Midbrain (tissue), 1 donor: ENCODE results near the gene CLASRP.
"Not testable (repeated sequence)": the region's sequence is repeated elsewhere in the genome, so short reads cannot be mapped to it uniquely, and the experiment has no call there.

Experiments
- DNase-seq: peaks from one replicate; lab custom pipeline; 2025; lab: John Stamatoyannopoulos, UW

CLASRP gene

DNA sequence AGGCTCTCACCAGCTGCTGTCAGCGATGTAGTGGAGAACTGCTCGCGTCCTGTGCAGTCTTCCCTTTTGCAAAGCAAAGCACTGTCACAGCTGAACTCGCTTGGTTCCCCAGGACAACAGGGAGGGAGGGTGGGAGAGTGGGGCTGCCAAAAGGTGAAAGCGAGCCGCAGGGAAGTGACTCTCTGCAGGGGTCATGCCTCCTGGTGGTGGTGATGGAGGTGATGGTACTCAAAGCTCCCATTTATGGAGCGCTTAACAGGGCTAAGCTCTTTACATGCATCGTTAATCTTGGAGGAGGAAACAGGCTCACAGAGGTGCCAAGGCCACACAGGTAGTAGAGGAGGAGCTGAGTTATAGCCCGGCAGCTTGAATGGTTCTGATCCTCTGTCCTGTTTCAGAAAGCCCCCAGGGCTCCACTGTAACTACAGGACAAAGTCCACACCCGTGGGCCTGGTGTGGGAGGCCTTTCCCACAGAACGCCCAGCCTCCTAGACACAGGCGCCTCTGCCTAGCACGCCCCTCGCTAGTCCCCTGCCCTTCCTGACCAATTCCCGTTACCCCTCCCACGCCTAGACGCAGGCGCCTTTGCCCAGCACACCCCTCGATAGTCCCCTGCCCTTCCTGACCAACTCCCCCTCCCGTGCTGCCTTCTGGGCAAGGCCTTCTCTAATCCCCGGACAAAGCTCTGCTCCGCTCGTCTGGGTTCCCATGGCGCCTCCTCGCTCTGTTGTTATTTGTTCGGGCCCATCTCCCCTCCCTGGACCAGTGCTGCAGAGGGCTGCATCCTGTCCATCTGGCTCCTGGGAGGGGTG lies 64.9 kb downstream of the CLASRP start:
- DNase-seq = no peak

DNA sequence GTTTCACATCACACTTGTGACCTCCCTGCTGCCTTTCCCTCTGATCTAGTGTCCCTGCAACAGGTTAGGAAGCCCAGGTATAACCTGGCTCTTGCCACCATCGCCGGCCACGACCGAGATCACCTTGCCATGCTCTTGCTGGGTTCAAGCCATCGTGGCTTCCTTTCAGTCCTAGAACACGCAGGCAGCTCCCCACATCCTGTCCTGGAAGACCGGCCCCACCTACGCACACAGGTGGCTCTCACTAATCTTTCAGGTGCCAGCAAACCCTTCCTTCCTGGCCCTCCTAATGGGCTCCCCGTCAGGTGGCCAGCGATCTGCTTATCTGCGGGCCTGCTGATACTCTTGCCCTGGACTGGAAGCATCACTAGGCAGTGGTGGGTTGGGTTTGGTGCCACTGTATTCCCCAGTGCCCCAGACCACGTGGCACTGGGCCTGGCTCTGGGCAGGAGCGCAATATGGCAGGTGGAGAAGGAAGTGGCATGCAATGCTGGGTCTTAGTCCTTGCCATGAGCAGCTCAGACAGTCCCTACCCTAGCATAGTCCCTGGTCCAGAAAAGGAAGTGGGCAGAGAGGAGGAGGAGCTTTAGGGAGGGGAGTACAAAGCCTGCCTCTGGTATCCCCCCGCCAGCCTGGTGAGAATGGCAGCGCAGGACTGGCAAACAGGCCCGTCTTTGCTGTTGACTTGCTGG lies 66.0 kb downstream of the CLASRP start:
- DNase-seq = no peak

DNA sequence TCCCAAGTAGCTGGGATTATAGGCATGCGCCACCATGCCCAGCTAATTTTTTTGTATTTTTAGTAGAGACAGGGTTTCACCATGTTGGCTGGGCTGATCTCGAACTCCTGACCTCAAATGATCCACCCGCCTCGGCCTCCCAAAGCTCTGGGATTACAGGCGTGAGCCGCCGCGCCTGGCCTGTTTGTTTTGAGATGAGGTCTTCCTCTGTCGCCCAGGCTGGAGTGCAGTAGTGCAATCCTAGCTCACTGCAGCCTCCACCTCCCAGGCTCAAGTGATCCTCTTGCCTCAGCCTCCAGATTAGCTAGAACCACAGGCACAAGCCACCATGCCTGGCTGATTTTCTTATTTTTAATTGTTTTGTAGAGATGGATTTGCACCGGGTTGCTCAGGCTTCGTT lies 67.5 kb downstream of the CLASRP start:
- not testable (repeated sequence) for DNase-seq

DNA sequence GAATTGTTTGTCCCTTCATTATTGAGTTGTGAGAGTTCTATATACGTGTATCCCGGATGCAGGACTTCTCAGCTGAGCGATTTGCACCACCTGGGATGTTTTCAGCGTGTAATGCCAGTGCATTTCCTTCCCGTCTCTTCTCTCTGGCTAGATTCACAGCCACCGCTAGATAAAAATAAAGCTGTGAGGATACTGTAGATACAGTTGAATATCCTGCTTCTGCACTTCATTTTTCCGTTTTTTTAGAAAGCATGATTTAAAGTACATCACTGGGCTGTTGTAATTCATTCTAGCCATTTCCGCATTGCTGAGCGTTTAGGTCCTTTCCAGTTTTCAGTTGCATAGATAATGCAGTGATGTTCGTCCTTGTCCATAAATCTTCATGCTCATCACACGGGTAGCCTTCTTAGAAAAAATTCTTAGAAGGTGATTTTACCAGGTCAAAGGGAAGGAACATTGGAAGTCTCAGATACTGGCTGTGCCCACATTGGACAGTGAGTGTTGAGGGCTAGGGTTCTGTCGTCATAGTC lies 68.8 kb downstream of the CLASRP start:
- no peak for DNase-seq

DNA sequence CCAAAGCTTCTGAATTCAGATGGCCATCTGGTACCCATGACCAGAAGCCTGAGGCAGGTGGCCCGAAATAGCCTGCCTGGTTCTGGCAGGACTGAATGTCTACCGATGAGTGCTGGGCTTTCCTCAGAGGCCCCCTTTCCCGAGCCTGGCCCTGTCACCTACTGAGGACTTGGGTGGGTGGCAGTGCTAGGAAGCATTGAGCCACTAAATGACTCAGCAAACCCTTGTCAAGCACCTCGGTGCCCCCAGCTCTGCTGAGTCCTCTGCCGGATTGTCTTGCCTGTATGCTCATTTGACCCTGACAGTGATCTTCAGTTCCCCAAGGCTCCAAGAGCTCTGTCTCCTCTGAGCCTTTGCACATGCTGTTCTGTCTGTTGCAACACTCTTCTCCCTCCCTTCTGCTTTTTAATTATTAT lies 72.0 kb downstream of the CLASRP start:
- DNase-seq = no peak

DNA sequence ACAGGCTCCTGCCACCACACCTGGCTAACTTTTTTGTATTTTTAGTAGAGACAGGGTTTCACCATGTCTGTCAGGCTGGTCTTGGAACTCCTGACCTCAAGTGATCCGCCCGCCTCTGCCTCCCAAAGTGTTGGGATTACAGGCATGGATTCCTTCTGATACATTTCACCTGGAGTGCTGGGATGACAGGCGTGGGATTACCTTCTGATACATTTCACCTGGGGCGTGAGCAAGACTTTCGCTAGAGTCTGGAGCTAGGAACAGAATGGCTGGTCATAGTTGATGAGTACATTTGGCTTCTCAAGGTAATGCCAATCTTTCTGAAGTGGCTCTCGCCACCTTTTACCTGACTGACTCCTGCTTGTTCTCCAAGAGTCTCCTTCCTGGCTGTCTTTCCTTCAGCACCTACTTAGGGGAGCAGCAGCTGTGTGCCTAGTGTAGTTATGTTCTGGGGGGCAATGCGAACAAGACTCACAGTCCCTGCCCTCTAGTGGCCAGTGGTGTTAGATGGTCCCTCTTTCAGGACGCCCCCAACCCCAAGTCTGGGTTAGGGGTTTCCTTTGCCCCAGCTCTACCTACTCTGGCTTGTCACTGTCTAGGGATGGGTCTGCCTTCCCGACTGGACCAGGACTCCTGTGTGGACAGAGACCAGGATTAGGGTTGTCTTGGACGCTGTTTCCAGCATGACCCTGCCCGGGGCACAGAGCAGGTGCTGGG lies 73.4 kb downstream of the CLASRP start:
- no peak for DNase-seq

DNA sequence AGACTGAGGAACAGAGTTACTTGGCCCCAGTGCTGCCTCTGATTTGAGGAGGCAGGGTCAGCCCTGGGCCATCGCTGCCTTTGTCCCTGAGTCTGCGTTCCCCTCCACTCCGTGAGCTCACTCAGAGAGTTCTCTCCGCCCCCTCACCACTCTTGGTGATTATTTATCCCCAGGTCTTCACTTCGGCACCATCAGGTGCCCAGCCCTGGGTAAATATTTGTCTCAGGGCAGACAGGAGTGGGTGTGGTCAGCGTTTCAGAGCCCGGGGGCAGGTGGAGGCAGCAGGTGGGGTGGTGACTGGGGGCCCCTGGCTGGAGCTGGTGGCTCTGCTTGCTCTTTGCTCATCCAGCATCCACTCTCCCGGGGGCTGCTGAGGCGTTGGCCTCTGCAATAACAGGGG lies 74.8 kb downstream of the CLASRP start:
- DNase-seq = no peak

DNA sequence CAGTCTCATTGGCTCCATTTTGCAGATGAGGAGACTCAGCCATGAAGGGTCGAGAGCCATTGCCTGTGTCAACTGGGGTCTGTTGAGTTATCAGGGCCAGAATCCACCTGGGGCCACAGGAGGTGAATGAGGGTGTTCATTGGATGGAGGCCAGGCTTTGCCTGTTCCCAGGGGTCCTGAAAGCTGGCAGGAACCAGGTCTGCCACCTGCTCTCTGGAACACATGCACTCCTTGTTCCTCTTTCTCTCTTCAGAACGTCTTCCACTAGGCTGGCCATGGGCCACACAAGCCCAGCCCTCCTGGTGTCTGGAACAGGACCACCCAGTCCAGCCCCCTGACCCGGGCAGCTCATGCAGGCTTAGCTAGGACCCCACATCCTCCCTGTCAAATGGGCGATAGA lies 75.3 kb downstream of the CLASRP start:
- DNase-seq = no peak

DNA sequence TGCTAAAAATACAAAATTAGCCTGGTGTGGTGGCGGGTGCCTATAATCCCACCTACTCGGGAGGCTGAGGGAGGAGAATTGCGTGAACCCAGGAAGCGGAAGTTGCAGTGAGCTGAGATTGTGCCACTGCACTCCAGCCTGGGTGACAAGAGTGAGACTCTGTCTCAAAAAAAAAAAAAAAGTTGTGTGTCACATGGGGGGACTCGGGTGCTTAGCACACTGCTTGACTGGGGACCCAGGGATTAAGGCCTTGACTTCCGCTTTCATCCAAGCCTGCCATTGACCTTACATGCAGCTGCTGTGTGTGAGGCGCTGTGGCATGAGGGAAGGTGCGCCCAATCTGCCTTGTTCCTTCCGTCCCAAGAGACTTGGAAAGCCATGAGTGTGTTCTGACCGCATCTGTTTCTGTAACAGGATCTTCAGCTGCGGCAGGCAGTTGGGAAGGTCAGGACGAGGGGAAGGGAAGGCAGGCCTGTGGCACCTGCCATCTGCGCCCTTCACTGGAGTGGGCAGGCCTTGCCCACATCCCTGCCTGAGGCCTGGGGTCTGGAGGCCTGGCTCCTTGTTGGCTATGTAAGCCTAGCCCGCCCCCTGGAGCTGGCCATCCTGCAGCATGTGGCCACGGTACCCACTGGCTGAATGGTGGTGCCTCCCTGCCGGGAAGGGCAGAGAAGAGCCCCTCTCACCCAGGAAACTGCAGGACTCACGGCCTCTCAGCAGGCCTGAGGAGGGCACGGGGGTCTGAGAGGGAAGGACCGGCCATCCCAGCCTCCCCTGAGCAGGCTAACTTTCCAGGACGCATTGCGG lies 77.2 kb downstream of the CLASRP start:
- no peak for DNase-seq

DNA sequence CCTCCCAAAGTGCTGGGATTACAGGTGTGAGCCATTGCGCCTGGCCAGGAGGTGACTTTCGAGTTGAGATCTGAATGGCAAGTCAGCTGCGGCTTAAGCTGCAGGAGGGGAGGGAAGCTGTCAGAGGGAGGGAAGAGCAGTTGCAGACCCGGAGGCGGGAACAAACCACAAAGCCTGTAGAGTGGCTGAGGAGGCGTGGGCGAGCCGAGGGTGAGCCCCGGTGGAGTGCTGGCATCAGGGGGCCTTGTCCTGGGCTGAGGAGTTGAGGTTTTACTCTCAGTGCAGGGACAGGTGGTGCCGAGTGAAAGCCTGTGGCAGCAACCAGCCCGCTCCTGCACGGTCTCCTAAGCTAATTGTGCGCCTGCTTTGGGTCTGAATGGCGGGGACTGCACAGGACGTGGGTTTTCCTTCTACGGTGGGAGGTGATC lies 78.3 kb downstream of the CLASRP start:
- DNase-seq = no peak

DNA sequence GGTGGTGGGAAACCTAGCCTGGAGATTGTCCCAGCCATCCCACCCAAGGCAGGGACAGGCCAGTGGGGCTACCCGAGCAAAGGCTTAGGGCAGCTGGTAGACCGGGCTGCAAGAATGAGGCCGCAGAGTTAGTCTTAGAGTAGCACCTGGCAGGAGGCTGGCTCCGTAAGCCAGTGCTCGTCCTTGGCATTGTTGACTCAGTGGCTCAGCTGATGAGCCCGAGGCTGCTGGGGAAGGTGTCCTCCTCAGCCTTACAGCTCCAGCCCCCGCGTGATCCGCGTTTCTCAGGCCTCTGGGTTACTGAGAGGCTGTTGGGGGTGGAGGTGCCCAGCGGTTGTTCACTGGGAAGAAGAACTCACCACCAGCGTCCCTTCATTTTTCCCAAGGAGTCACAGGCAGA lies 78.8 kb downstream of the CLASRP start:
- DNase-seq = no peak

DNA sequence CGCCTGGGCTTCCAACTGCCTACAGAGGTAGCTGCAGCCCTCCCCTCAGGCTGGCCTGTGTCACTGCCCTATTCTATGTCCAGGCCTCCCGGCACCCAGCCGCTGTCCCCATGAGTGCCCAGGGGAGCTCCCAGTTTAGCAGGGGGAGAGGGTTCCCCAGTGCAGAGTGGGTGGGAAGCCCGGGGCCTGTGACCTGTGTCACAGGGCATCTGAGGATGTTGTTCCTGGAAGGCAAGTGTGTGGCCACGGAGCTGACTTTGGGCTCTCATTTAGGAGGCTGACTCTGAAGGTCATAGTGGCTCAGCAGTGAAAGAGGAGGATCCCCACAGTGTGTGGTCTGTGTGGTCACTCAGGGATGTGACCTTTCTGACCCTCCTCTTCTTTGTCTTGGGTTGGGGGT lies 79.3 kb downstream of the CLASRP start:
- DNase-seq = no peak

DNA sequence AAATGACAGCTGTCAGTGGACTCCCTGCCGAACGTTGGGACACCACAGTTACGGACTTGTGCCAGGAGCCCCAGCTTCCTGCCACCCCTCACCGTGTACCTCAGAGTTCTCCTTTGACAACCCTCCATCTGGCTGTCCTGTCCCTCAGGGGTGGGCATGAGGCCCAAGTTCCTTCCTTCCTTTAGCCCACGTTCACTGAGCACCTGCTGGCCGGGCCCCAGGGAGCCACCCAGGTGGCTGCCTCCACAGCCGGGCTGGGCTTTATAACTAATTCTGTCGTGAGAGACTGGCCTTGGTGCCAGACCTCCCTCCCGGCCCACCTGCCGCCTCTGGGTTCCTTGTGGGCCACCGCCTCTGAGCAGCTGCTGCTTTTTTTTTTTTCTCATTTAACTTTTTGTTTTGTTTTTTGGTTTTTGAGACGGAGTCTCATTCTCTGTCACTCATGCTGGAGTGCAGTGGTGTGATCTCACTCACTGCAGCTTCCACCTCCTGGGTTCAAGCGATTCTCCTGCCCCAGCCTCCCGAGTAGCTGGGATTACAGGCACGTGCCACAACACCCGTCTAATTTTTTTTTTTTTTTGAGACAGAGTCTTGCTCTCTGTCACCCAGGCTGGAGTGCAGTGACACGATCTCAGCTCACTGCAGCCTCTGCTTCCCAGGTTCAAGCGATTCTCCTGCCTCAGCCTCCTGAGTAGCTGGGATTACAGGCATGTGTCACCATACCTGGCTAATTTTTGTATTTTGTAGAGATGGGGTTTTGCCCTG lies 79.9 kb downstream of the CLASRP start:
- not testable (repeated sequence) for DNase-seq

DNA sequence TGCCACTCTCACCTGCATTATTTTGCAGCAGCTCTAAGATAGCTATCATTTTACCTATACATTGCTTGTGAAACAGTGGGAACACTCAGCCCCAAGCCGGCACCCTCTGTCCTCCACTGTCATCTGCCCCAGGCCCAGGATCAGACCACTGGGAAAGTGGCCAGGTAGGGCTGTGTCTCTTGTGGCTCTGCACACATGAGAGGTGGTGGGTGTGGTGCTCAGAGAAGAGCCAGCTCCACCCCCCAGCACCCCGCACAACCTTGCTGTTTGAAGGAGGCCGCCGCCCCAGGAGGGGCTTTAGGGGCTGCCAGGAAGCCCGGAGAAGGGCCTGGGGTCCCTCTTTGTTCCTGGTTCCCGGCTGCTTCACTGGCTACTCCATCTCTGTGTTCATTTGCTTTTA lies 80.7 kb downstream of the CLASRP start:
- DNase-seq = no peak
